NCI-H345 (cell line): Measurements from ENCODE around the gene NHS.
A peak's percentile ranks its signal among the peaks of the same experiment; 100 is the strongest.

Experiments
- DNase-seq: peaks from one replicate; lab custom pipeline; 2025; lab: John Stamatoyannopoulos, UW

Gene NHS

GRCh38 chrX:17448188-17448587, 73.2 kb downstream of the NHS start:
- DNase-seq, result no peak

DNA sequence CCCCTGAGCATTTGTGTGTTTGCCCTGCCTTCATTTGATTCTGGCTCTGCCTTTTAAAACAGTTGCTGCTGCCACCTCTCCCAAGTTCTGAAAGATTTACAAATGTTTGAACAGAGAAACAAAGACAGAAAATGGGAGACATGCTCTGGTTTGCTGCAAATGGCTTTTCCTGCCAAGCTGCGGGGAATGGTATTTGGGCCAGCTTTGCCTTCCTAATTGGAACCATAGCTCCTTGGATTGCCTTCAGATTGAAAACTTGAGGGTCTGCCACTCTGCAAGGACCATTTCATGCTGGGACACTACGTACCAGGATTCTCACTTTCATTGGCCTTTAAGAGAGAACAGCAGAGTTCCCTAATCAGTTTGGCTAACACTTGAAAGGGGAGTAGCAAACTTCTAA, 74.9 kb downstream of the NHS start:
- DNase-seq, result no peak

GRCh38 chrX:17453788-17454187, 78.8 kb downstream of the NHS start:
- DNase-seq, result no peak

- peak; percentile 68 for DNase-seq
These were observed 81.5 kb downstream of the NHS start for GRCh38 chrX:17456526-17456925.

DNA sequence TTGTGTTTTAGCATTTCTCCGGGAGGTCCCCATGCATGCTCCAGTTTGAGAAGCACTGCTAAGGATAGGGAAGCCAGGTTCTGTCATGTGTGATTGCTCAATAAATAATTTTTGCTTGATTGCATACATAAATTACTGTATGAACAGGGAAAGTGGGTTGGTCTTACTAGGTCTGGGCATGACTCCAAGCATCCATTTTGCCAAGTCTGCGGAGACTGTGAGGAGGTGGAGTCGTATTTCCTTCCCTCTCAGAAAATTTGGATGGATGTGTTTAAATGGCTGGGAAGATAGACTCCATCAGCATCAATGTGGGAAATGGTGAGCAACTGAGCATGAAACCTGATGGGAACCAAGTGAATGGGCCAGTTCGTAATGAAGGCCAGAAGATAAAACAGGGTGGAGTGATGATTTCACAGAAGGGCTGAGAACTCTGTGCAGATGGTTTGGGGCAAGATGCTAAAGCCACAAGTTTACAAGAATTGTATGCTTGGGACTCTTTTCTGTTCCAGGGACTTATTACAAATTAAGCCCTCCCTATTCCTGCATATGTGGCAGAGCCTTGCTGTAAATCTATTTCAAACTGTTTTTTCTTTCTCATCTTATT, 84.1 kb downstream of the NHS start:
- DNase-seq, result peak; percentile 72

- DNase-seq, result no peak
These were observed 84.7 kb downstream of the NHS start for GRCh38 chrX:17459661-17460060.

DNA sequence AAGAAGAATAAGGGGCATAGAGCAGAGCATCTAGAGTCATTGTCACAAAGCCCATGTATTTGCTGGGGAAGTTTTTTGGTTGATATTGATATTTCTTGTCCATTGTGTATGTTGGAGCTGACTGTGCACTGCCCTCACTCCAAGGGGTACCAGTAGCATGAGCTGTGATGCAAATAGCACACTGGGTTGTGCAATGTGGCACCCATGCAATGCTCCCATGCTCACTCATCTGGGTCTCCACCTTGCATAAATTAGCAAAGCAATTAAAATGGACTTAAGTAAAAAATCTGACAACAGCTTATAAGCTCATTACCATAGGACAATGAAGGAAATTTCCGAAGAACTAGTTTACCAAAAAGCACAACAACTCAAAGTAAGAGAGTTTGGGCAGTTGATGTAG, 87.9 kb downstream of the NHS start:
- no peak for DNase-seq

GRCh38 chrX:17464194-17464593, 89.2 kb downstream of the NHS start:
- no peak for DNase-seq

- DNase-seq, result no peak
These were observed 90.2 kb downstream of the NHS start for GRCh38 chrX:17465201-17465600.

DNA sequence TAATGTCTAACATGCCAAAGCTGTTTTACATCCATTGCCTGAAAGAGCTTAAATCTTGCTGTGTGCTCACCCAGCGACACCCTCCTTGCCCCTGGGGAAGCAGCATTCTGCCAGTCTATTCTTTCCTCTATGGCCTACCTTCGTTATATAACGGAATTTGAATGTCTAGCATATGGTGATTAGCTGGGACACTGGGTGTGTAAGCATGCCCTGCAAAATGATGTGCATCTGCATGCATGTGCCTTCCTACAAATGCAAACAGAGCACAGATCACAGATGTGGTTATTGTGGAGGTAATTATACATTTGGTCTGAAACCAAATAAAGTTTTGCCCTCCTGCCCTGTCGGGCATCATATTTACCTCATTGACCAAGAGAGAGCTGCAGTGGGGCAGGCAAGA, 90.8 kb downstream of the NHS start:
- no peak for DNase-seq

GRCh38 chrX:17470136-17470535, 95.1 kb downstream of the NHS start:
- DNase-seq, result no peak

GRCh38 chrX:17471121-17471520, 96.1 kb downstream of the NHS start:
- DNase-seq, result no peak

DNA sequence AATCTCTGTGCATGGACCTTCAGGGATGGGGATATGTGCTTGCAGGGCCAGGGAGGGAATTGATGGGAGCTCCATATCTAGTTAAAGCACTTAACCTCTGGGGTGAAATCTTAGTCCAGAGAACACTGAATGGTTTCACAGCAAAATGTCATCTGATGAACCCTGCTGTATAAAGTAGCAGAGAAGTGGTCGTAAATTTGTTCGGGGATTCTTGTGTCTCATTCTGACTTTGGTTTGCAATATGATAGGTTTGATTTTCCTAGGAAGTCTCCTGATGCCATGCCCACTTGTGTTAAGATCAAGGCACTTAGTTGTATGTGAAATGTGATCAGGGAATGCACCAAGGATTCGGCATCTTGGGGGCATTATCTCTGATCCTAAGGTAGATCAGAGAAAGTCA, 96.9 kb downstream of the NHS start:
- DNase-seq, result no peak

- DNase-seq, result no peak
These were observed 97.4 kb downstream of the NHS start for GRCh38 chrX:17472424-17472823.

DNA sequence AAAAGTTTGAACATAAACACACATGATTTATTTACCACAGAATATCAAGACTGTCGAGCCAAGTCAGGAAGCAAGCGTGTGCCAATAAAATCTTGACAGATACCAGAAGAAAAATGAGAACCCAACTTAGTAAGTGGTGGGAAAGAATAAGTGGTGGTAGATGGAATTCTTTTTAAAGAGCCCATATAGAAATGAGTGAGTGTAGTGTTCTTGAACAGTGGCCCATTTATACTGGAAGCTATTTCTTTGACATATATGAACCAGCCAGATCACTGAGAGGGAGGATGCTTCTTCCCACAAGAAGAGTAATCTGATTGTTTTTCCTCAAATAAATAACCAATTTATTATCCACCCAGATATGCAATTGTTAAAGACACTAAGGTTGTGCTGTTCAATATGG, 98.0 kb downstream of the NHS start:
- DNase-seq, result no peak

DNA sequence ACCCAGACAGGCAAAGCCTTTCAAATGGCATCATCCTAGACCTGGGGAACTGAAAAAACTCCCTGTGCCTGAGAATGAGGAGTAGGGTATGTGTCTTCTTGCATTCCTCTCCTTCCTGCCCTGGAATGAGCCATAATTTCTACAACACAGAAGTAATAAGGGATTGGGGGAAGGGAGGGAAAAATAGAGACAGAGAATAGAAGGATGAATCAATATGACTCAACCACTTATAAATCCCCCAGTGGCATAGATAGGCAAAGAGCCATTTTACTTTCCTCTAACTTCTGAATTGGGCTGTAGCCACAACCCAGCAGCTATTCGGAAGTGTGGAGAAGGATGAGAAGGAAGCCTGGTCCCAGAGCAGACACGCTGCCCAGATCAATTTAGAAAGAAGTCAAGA, 99.9 kb downstream of the NHS start:
- no peak for DNase-seq

DNA sequence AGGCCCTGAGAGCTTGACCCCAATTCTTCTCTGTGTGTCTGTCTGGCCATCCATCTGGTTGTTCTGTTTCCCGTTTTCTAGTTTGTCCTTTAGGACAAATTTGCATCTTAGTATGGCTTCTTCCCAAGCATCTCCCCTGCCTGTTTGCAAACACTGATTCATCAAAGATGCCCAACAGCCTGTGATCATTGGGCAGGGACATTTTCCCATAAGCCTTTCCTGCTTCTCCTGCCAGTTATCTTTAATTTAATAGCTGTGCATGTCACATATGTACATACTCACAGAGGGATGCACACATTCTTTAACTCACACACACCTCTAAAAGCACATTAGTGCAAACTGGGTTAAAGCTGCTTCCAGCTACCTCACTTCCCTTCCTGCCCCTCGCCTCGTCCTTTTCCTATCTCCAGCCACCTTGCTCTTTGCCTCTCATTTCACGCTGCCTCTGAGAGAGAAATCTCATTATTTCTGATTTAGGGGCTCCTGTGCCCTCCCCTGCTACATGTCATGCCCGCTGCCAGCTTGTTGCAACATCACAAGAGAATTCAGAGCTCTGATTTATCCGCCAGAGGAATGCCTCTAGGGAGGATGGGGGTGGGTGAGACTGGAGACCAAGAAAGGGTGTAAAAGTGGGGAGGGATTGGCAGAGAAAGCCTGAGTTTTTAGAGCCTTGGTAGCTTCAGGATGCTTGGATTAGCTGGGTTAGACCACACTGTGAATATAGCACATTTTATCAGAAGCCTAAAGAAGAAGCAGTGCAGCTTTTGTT, 100.6 kb downstream of the NHS start:
- no peak for DNase-seq

- no peak for DNase-seq
These were observed 101.4 kb downstream of the NHS start for GRCh38 chrX:17476411-17476810.

DNA sequence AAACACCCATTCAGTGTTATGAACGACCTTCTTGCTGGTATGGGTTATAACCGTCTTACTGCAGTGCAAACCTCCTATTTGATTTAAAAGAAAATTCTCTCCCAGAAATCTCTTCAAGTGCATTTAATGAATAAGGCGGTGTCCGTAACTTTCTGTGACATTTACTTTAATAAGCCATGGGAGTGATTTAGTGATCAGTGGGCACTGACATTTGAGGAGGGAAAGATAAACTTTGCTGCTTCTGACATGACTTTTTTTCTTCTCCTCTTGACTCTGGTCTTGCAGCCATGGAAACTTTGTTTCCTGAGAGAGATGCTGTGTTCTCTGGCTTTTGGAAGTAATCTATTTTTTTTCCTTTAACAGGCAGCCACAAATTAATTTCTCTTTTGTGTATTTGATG, 106.1 kb downstream of the NHS start:
- no peak for DNase-seq

GRCh38 chrX:17484592-17484991, 109.6 kb downstream of the NHS start:
- no peak for DNase-seq

DNA sequence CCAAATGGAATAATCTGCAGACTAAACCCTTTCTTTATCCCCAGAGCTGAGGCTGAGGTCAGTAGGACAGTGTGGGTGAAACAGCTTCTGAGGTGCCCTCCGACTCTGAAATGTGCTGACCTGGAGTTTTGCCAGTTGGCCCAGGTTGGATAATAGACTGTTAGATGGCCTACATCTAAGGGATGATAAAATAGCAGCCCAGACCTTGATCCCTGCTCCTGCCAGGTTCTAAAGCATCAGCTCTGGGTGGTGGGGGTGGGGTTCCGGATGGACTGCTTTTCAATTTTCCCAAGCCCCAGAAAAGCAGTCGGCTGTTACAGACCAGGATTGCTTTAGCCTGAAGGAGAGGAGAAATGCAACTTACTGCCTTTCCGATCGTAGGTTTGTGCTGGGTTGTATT, 110.4 kb downstream of the NHS start:
- DNase-seq, result no peak

DNA sequence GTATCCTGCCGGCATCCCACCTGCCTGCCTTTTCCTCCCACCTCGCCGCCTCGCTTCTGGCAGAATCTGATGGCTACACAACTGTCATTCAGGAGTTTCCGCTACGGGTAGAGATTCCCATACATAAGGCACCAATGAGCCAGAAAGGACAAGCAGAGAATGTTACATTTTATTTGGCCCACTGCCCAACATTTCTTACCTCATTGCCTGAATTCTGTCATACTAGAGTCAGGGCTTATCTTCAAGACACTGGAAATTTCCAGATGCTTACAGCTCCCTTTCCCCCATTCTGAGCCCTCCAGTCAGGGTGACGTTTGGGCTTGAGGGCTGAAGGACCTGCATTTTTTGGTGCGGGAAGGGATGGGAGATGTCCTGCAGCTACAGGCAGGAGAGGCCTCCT, 113.0 kb downstream of the NHS start:
- no peak for DNase-seq

DNA sequence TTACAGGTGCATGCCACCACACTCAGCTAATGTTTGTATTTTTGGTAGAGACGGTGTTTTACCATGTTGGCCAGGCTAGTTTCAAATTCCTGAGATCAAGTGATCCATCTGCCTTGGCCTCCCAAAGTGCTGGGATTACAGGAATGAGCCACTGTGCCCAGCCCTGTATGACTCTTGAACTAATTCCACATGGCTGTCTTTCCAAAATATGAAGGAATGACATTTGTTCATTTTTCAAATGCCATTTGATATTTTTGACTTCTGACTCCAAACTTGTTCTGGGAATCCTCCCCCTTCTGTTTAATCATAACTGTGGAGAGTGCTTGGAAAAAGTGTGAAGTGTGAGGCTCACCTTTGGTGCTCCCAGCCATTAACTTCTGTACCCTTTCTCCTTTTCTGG, 119.2 kb downstream of the NHS start:
- DNase-seq, result no peak

DNA sequence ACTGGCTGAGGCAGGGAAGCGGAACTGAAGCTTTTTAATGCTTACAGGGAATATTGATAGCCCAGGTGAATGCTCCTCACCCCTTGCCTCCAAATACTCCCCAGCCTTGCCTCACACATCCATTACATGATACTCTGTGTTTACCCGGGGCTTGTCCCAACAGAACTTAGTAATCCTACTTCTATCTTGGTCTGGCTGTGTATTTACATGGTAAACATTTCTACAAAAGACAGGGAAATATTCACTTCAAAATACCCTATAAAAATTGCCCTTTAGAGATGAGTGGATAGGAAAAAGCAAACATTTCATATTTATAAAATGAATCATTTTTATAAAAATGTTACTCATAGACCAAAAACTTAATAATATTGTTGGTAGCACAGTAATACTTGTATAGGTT, 120.1 kb downstream of the NHS start:
- peak; percentile 29 for DNase-seq
